DMS153 (cell line): ENCODE results near the gene IGFN1.
"Not testable (repeated sequence)": the region's sequence is repeated elsewhere in the genome, so short reads cannot be mapped to it uniquely, and the experiment has no call there.

Experiments used
- DNase-seq: peaks from one replicate; lab custom pipeline; 2025; lab: John Stamatoyannopoulos, UW

The IGFN1 gene

DNA sequence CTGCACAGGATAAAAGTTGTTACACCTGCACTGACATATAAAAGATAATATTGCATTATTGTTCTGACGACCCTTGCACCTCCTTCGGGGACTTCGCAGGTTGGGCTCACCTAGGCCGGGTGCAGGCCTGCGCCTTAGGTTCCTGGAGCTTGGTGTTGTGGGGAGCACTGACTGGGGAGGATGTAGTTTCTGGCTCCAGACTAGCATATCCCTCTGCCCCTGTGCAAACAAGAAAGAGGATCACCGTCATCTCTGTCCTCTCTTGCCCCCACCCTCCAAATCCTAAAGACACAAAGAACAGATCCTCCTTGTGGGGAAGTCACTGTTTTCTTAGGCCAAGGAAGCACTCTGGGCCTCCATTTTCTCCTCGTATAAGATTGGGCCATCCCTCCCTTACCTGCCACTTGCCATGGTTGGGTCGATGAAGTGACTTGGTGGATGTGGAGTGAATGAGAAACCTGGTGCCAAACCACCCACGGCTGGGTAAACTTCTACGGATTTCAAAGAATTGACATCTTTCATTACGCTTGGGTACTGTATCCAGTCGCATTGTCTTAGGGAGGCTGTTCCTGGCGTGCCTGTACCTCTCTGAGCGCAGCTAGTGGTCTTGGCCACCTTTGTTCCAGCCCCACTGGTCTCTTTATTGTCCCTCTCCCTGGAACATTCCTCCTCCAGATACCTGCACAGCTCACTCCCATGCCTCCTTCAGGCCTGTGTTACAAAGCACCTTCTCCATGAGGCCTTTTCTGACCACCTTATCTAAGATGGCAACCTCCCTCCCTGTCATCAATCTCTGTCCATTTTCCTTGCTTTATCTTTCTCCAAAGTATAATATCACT, 58.3 kb downstream of the IGFN1 start:
- no peak for DNase-seq

DNA sequence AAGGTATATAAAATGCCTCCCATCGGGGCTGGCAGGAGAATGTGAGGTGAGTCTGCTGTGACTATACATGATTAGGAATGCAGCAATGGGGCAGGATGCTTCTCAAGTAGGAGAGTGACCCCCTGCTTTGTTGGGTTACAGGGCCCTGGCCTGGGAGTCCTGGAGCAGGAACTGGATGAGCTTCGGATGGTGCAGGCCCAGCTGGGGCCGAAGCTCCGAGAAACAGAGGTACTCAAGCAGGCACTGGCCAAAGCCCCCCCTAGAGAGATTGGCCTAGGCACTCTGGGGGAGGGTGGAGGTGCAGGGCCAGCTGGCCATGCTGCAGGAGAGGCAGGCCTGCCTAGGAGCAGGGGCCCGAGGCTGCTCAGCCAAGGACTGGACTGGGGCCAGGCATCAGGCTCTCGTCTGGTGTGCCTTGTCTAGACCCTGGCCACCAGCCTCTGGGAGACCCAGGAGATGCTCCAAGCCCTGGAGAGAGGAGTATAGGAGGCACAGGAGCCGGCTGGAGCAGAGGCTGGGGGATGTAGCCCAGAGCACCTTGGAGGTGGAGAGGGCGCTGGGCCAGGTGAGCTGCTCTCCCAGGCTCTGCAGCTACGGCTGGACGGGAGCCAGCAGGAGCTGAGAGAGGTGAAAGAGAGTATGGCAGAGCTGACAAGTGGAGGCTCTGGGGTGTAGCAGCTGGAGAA, 59.8 kb downstream of the IGFN1 start:
- DNase-seq: peak; percentile 51

DNA sequence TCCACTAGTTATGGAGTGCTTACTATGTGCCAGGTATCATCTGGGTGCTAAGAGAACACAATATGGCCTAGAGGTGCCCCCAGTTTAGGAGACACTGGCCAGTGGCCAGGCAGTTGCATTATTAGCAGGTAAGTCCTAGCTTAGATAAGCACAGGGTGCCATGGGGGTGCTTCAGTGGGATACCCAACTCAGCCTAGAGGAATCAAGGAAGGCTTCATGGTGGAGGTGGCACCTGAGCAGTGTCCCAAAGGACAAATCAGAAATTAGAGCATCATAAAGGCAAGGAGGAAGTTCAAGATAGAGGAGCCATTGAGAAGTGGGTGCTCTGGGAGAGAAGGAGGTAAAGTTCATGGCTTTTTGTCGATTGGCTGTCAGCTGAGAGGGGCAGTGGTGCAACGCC, 60.8 kb downstream of the IGFN1 start:
- no peak for DNase-seq

DNA sequence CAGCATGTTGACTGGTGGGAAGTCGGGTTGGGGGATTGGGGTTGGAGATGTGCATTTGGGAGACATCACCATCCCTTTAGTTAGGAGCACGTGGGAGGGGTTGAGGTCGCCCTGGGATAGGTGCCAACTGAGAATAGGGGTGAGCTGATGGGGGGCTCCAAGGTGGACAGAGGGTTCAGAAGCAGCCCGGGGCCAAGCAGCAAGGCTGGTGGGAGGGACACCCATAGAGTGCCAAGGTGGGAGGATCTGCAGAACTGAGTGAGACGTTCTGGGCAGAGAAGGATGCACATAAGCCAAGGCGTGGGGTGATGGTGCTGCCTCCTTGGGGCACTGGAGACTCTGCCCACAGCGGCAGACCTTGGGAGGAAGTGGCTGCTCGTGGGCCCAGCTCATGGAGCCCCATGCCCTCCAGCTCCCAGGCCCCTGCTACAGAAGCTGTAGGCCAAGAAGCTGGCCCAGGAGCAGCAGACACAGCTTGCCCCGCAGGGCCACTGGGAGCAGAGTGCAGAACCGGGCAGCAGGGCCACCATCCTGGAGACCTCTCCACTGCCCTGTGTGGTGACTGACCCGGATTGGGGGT, 61.3 kb downstream of the IGFN1 start:
- DNase-seq: no peak

DNA sequence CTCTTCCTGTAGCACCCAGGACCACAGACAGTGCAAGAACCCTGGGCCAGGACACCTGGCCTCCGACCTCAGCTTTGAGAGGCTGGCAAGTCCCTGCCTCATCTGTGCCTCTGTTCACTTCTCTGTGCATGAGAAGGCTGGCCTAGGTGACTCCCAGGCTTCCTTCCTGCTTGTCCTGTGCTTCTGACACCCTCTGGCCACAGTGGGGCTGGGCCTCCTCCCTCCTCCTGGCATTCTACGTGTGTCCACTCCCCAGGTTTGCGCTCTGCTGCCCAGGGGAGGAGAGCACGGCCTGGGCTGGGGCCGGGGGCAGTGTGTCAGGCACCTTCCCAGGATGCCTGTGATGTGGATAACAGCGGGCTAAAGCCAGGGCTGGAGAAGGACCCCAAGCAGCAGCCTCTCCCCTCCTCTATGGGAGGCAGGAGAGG, 62.3 kb downstream of the IGFN1 start:
- no peak for DNase-seq

DNA sequence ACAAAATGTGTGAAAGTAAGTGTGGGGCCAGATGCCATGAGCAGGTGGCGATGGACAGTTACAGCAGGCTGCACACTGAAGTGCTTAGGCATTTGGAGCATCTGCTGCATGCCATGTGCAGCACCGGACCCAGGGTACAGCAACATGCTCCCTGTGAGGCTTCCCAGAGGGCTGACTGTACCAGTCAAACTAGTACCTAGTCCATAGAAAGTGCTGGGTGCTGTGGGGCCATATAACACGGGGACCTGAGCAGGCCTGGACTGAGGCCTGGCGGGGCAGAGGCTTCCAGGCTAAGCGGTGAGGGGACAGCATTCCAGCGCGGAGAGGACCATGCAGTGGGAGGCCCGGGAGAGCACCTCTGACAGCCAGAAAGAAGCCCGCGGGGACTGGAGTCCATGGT, 62.8 kb downstream of the IGFN1 start:
- DNase-seq: no peak

DNA sequence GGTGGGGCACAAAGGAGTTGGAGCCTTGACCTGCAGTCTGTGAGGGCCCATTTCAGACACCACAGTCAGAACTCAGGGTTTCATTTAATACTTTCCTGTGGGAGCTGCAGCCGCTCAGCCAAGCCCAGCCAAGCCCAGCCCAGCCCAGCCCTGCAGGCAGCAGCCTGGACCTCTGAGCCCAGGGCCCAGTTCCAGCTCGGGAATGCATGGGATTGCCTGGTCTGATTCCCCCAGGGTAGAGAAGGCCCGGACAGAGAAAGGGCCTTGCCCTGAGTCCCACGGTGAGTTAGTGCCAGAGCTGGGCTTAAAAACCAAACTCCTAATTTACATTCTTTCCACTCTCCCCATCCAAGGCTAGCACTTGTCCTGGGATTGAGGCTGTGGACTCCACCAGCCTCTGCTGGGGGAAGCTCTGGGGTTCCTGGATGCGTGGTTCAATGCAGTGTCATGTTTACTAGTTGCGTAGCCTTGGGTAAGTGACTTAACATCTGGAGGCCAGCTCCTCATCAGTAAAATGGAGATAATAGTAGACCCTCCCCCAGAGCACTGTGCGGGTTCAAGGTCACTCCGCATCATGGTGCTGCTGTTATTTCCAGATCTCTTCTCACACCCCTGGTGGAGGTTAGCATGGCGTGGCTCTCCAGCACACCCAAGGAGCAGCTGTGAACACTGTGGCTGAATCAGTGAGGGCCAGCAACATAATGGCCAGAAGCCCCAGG, 63.4 kb downstream of the IGFN1 start:
- DNase-seq: no peak

DNA sequence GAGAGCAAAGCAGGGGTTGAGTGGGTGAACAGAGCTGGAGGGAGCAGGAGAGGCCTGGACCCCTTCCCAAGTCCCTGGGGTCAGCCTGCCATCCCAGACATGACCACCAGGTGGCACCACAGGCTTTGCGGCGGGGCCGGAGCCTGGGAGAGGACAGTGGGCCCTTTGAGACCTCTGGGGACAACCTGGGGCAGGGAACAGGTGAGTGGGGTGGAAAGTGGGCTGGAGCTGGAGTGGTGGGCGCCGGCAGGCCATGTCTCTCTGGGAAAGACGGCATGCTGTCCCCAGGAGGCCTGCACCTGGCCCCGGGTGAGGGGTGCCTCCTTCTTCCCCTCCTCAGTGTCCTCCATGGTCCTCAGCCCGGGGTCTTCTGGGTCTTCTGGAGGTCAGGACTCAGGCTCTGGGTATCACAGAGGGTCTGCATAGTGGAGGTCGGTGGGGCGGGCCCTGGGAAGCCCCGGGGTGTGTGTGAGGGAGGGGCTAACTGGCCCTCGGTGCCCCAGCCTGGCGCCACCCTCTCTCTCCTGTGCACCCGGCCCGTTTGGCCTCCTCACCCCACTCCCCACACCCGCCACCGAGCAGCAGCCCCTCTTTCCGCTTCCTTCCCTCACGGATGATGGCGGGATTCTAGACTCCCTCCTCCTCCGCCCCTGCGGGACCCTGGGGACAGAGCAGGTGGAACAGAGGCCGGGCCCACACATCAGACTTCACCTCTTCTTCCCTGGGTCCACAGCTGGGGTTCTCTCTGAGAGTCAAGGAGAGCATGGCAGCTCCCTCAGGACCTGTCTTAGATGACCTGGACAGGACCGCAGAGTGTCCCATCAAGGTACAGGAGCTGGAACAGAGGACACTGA, 64.2 kb downstream of the IGFN1 start:
- DNase-seq: peak; percentile 29

DNA sequence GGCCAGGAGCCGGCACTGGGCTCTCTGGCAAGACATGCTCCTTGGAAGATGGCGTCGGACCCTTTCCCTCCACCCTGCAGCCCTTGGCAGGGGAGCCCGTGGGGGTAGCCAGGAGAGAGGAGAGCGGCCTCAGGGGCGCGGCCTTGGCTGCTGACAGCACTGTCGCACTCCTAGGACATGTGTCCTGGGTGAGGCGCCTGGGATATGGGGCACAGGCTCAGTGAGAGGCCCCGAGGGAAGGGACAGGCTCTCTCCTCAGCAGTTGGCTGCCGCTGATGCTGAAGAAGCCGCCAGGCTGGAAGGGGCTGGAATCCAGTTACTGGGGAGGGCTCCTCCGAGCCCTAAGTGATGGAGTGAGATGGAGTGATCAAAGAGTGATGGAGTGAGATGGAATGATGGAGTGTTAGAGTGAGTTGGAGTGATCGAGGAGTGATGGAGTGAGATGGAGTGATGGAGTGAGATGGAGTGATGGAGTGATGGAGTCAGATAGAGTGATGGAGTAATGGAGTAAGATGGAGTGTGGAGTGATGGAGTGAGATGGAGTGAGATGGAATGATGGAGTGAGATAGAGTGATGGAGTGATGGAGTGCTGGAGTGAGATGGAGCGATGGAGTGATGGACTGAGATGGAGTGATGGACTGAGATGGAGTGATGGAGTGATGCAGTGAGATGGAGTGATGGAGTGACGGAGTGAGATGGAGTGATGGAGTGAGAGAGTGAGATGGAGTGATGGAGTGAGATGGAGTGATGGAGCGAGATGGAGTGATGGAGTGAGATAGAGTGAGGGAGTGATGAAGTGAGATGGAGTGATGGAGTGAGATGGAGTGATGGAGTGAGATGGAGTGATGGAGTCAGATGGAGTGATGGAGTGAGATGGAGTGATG, 65.1 kb downstream of the IGFN1 start:
- DNase-seq: no peak

DNA sequence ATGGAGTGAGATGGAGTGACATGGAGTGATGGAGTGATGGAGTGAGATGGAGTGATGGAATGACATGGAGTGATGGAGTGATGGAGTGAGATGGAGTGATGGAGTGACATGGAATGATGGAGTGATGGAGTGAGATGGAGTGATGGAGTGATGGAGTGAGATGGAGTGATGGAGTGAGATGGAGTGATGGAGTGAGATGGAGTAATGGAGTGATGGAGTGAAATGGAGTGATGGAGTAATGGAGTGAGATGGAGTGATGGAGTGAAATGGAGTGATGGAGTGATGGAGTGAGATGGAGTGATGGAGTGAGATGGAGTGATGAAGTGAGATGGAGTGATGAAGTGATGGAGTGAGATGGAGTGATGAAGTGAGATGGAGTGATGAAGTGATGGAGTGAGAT, 67.5 kb downstream of the IGFN1 start:
- DNase-seq: not testable (repeated sequence)

DNA sequence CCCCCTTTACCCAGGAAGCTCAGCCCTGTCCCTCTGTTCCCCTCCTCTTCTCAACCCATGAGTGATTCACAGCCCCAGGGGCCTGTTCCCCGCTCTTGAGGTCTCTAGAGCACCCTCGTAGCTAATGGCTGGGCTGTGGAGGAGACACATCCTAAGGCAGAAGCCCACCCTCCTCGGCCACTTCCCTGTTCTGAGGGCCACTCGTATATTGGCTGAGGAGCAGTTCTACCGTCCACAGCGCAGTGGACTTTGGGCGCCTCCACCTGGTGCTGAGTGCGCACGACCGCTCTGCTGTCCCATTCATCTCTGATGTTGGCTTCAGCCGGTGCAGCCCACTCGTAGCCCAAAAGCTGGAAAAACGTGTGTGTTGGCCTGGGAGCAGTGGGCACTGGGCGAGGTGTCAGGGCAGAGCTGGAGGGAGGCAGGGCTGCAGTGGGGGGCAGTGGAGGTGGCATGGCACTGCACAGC, 68.2 kb downstream of the IGFN1 start:
- DNase-seq: no peak

DNA sequence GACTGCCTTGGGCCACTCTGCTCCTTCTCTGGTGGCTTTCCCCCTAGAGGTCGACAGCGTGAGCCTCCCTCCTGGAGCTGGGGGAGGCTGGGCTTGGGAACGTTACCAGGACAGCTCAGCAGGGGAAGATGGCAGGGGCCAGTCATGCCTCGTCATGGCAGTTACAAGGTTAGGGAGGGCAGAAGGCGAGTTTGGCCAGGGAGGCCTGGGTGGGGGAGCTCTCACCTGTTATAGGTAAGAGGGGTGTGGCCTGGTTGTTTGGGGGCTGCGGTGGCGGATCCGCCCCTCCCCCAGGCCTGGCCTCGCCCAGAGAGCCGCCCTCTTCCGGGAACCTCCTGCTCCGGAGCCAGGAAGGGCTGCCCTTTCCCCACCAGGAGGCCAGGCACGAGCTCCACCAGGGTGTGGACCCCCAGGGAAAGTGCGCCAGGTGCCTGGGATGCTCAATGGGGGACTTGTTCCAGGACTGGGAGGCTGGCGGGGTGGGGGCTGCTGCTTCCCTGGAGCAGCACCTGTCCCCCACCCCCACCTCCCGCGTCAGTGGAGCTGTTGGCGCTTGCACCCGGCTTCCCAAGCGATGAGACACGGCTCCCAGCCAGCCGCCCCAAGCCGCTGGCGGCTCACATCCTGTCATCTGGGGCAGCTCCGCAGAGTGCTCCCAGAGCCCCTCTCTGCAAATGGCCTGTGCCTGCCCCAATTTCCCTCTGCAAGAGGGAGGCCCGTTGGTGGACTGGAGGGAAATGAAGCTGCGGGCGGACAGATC, 69.0 kb downstream of the IGFN1 start:
- peak; percentile 88 for DNase-seq

DNA sequence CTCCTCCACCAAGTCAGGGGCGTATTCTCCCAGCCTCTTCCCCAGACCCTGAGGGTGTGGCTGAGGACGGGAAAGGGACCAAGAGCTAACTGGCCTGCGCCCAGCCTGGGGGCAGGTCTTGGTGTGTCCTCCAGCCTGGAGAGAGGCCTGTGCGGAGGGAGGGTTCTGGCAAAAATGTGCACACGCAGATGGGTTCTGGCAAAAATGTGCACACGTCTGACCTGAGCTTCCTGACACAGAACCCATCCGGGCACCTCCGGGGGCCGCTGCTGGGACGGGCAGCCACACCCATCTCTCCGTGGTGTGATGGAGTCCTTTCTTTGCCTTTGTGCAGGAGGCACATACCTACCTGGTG, 69.6 kb downstream of the IGFN1 start:
- DNase-seq: peak; percentile 58

DNA sequence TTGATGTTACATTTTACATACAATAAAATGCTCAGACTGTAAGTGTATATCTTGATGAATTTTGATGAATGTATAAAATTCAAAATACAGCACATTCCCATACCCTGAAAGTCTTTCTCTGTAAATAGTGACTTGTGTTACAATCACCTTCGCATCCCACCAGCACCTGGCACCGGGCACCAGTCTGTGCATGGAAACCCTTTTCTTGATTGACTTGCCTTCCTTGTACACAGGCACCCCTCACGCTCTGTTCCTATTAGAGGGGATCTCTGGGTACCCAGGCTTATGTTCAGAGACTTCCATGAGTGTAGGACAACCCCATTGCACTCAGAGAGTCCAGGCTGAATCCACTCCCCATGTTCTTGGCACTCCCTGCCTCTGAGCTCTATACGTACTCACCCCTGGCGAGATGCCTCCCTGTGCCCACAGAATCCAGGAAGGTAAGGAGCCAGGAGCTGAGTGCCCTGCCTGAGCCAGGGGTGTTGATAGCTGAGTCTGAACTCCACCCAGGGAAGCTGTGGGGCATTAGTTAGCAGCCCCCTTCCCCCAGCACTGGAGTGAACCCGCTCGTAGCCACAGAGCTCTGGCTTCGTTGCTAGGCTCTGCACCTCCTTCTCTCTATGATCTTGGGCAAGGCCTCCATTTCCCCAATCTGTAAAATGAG, 70.2 kb downstream of the IGFN1 start:
- DNase-seq: no peak

DNA sequence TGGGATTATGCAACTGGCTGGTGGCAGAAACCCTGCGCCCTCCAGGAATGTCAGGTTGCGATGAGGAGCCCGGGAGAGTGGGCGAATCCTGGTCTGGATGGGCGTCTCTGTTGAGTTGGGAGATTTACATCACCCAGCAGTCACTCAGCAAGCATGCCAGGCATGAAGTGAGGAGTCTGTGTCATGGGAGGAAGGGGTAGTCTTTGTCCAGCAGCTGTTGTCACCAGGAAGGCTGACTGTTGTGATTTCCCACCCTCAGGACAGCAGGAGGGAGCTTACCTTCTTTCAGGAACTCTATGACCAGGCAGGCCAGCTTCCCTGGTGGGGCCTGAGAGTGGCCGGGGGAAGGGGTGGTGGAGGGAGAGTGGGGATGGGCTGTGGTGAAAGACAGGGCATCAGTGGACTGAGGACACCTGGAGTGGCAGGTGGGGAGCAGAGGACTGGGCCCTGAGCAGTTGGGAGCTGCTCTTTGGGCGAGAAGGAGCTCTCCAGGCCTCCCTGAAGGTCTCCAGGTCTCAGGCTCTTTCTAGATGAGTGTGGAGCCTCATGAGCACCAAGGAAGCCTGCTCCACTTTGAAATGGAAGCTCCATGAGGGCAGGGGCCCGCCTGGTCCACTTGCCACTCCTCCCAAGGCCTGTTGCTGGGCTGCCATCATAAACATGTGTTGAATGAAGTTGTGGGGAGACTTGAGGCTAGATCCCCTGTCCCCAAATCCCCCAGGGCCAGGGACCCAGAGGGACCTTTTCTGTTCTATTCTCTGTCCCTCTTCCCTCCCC, 71.3 kb downstream of the IGFN1 start:
- DNase-seq: no peak

DNA sequence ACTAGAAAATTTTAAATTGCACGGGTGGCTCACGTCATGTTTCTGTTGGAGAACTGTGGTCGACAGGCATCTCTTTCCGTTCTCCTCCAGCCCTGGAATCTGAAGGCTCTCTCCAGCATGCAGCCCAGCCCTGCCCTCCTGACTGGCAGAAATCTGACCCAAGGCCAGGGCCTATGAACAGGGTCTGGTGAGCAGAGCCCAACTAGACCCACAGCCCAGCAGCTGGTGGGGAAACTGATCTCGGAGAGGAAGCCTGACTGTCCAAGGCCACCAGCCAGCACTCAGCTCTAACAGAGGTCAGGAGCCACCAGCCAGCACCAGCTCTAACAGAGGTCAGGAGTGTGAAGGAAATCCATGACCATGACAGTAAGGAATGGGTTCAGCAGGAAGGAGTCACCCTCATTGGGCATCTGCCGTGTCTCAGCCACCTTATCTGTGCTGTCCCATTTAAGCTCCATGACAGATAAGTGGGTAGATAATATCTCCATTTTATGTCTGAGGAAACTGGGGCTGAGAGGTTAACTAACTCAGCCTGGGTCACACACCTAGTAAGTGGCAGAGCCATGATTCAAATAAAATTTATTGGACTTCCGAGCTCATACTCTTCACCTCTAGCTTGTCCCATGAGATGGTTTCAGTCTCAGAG, 72.5 kb downstream of the IGFN1 start:
- no peak for DNase-seq

DNA sequence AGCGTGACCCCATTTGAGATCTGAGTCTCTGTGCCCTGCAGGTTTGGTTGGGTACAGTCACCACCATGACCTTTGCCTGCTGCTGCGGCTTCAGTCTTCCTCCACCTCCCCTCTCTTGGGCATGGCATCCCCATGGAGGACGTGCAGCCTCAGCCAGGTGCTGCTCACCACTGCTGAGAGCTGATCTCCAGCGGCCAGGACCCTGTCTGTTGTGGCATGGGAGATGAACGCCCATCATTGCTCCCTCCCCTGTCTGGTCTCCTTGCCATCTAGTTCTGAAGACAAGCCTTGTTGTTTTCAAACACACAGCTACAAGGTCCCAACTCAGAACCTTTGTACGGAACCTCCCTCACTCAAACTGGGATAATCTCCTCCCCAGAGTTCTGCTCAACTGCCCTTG, 73.4 kb downstream of the IGFN1 start:
- DNase-seq: no peak

DNA sequence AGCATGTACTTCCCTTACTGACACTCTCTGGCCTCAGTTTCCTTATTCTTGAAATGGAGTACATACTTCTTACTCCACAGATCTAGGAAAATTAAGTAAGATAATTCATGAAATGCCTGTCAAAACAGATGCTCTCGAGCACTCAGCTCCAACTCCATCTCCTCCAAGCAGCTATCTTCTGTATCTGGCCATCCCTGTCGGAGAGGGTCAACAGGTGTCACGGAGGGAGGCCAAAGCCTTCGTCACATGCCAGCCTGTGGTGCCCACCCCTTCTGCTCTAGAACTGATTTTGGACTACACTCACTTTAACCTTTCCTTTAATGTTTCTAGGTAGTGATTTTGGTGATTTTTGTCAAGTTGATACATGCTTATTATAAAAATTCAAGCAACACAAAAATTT, 73.9 kb downstream of the IGFN1 start:
- DNase-seq: no peak
